NCI-H82 treated with DMSO at 0.1 percent for 48 hours (cell line): ENCODE measurements around the gene TRIM49B.
"Not testable (repeated sequence)": the region's sequence is repeated elsewhere in the genome, so short reads cannot be mapped to it uniquely, and the experiment has no call there.

Experiments
- DNase-seq: peaks from one replicate; lab custom pipeline; 2025; ENCODE audit not compliant: unreplicated experiment; lab: John Stamatoyannopoulos, UW

The TRIM49B gene, protein sequence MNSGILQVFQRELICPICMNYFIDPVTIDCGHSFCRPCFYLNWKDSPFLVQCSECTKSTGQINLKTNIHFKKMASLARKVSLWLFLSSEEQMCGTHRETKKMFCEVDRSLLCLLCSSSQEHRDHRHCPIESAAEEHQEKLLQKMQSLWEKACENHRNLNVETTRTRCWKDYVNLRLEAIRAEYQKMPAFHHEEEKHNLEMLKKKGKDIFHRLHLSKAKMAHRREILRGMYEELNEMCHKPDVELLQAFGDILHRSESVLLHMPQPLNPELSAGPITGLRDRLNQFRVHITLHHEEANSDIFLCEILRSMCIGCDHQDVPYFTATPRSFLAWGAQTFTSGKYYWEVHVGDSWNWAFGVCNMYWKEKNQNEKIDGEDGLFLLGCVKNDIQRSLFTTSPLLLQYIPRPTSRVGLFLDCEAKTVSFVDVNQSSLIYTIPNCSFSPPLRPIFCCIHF

DNA sequence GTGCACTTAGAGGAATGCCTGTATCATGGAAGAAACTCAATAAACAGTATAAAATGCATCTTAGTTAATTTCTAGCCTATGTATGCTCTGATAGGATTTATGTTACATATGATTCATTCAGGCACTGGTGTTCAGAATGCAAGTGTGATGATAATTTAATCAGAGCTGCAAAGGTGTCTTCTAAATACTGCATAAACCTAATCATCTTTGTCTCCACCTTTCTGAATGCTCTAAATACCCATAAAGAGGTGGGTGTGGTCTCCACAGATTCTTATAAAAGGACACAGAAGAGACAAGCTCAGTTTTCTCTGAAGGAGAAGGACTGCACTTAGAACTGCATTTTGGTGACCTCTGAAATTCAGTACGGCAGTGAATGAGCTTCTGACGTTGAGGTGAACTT, at the start of gene TRIM49B:
Gene TRIM49B, plus strand, starts transcription at position 301 of the 400 bp plus-strand sequence. CDS start 2,777 bp downstream, outside the sequence.
- not testable (repeated sequence) for DNase-seq

DNA sequence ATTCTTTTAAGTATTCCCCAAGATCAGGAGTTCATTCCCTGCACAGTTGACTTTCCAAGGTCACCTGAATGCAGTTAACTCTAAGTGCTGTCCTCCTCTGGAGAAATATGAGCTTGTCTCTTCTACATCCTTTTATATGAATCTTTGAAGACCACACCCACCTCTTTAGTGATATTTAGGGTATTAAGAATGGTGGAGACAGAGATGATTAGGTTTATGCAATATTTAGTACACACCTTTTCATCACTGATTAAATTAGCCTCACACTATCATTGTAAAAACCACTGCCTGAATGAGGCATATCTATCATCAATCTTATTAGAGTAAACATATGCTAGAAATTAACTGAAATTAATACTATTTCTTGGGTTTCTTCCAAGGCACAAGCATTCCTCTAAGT, 44.8 kb upstream of the TRIM49B start, which contains the start of gene TRIM51G:
Gene TRIM51G, minus strand, starts transcription at position 101 of the 400 bp plus-strand sequence. CDS start 2,190 bp downstream, outside the sequence.
- not testable (repeated sequence) for DNase-seq

DNA sequence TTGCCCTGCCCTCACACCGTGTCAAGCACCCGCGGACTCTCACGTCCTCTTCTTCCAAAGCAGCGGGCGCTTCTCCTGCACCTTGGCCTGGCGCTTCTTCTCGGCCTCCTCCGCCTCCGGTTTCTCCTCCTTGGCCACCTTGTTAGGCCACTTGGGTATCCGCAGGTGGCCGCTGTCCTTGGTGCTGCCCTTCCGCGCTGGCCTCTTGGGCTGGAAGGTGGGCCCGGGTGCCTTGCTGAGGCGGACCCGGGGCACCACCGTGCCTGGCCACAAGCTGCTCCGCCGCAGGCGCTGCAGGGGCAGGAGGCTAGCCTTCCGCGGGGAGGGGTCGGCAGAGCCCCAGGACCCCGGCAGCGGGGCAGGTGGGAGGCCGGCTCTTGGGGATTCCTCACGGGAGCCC, 19.6 kb downstream of the TRIM49B start:
- not testable (repeated sequence) for DNase-seq

DNA sequence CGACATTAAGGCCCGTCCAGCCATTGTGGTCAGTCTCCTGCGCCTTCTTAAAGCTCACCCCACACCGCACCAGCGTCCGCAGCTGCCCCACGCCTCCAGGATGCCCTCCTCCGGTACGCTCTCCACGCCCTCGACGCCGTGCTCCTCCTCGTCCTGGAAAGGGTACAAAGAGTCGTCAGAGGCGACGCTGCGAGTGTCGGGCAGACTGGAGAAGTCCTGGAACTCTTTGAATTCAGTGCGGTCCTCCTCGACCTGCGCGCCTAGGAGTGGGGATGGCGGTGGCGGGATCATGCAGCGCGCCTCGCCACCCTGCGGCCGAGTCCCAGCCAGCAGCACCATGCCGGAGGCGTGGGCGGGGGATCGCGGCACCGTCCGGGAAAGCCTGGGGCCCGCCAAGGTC, 21.2 kb downstream of the TRIM49B start:
- DNase-seq = not testable (repeated sequence)

DNA sequence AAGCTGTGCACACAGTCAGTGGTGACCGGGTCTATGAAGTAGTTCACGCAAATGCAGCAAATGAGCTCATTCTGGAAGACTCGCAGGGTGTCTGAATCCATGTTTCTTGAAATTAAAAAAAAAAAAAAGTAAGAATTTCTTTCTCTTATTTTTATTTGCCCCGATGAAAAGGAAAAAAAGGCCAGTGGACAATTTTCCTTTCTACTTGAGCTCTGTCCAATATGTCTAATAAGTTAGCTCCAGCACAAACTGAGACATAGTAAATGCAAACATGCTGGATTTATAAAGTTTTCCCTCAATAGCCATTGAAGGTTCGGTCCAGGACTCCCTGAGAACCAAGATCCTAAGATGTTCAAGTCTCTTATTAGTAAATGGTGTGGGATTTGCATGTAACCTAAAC, 30.4 kb downstream of the TRIM49B start, which contains the start of gene TRIM64C:
Gene TRIM64C, minus strand, starts transcription at position 101 of the 400 bp plus-strand sequence. Its CDS starts 0 bp downstream, at position 101.
- not testable (repeated sequence) for DNase-seq

DNA sequence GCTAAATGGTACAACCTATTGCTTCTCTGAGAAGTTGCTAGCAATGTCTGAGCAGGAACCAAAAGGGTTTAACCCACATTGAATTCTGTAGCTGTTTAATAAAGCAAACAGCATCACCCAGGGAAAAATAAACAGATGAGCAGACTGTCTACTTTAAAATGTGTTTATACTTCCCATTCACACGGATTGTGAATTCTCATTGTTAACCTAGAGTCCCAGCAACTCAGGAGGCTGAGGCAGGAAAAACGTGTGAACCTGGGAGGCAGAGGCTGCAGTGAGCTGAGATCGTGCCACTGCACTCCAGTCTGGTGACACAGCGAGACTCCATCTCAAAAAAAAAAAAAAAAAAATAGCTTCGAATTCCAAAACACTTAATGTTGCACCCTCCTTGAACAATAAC, 41.3 kb downstream of the TRIM49B start:
- DNase-seq = not testable (repeated sequence)
